ENCODE measurements around the gene LYPD6.

GRCh38 chr2:149415086-149415485 is 84.7 kb downstream of the LYPD6 start:
- TF ChIP-seq POLR2A (IDR thresholded peaks at IDR 0.05; ENCODE audit: low read depth) (no peak), CTCF (IDR thresholded peaks at IDR 0.05) (no peak), EP300 (IDR thresholded peaks at IDR 0.05) (no peak)

All from esophagus muscularis mucosa (tissue), 4 donors.